GM18868 (cell line): ENCODE results near the gene IFRD2.
"Not testable (repeated sequence)": the region's sequence is repeated elsewhere in the genome, so short reads cannot be mapped to it uniquely, and the experiment has no call there.

Experiments
- ATAC-seq: cut with Tn5 transposase; IDR thresholded peaks from one replicate; pipeline ENCODE4 v1.9.1; 2021; ENCODE audit warnings: mild to moderate bottlenecking, moderate library complexity; ENCODE audit not compliant: unreplicated experiment

The IFRD2 gene

DNA sequence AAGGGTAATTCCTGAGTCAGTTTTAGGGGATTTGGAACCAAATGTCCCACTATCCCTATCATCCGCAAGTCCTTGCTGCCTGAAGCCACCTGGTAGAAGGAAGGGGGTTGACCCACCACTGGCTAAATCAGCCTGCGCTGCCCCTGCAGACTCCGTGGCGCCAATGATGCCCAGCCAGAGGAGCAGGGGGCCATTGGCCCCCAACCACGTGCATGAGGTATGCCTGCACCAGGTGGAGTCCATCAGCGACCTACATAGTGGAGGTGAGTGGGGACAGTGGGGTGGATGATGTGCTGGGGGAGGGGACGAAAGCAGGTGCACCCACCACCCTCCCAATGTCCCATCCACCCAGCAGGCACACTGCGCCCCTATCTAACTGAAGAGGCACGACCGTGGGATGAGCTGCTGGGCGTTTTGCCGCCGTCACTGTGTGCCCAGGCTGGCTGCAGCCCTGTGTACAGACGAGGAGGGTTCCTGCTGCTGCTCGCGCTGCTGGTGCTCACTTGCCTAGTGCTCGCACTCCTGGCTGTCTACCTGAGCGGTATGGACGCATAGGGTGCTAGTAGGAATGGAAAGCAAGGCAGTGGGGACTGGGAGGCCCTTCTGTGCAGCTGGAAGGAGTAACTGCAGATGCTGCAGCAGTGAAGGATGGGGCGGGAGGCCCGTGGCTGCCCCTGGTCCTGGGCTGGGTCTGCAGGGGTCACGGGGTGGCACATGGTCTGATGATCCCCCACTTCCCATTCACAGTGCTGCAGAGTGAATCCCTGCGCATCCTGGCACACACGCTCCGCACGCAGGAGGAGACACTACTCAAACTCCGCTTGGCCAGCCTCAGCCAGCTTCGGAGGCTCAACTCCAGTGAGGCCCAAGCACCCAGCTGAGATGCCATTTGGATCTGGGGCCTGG, 5.7 kb downstream of the IFRD2 start:
- no peak for ATAC-seq

DNA sequence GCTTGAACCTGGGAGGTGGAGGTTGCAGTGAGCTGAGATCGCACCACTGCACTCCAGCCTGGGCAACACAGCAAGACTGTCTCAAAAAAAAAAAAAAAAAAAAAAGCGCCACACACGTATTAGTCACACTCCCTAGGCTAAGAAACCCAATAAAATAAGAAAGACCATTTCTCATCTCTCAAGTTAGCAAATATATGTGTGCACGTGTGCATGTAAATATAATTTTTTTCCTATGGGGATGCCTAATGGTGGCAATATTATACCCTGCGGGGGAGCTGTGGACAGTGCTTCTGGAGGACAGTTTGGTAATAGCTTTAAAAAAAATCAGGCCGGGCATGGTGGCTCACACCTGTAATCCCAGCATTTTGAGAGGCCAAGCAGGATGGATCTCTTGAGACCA, 8.1 kb downstream of the IFRD2 start:
- not testable (repeated sequence) for ATAC-seq

DNA sequence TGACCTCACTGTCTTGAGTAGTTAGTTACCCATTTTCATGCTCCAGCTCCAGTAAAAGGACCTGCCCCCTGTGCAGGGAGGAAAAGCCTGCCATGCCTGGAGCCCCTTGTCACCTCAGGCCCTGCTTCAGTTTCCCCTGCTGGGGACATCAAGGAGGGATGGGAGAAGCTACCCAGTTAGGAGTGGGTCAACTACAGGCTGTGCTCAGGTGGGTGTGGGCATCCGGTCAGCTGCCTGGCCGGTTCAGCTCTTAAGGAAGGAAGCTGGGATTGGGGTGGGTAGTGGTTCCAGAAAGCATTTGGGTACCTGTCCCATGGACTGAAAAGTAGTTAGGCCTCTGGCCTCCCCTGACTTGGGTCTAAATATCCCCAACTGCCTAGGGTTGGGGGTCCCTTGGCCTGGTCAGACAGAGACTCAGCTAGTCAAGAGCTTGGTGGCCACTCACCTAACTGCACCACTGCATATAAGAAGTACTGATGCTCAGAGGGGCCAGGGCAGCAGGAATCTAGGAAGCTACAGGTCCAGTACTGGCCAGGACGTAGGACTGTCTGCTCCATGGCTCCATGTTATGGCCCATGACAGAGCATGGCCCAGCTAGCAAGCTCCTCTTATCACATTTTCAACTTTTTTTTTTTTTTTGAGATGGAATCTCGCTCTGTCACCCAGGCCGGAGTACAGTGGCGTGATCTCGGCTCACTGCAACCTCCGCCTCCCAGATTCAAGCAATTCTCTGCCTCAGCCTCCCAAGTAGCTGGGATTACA, 12.8 kb downstream of the IFRD2 start:
- ATAC-seq: no peak

GRCh38 chr3:50278880-50279224, 13.4 kb downstream of the IFRD2 start, which contains the start of gene LSMEM2:
Gene LSMEM2, plus strand, starts transcription at chr3:50279087. Its CDS starts 27 bp downstream, at chr3:50279114.
- ATAC-seq: no peak

- ATAC-seq: no peak
These were observed 13.9 kb downstream of the IFRD2 start for GRCh38 chr3:50278123-50278879.

- no peak for ATAC-seq
These were observed 15.5 kb downstream of the IFRD2 start for GRCh38 chr3:50276762-50277101.

DNA sequence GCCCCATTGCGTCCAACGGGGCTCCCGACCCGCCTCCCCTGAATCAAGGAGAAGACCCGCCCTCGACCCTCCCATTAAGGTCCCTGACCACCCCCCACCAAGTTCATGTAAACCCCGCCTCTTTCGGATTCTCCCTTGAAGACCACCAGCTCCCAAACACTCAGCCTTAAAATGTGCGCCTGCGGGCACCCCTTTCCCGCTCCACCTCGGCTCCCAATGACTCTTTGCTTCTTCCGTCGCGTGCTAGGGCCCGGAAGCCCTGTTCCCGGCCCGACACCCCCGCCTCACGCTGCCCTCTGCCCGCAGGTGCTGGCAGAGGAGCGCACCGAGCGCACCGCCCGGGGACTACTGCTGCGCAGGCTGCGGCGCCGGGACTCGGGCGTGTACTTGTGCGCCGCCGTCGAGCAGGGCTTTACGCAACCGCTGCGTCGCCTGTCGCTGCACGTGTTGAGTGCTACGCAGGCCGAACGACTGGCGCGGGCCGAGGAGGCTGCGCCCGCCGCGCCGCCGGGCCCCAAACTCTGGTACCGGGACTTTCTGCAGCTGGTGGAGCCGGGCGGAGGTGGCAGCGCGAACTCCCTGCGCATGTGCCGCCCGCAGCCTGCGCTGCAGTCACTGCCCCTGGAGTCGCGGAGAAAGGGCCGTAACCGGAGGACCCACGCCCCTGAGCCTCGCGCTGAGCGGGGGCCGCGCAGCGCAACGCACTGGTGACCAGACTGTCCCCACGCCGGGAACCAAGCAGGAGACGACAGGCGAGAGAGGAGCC, 16.1 kb downstream of the IFRD2 start:
- ATAC-seq: no peak

- no peak for ATAC-seq
These were observed 16.9 kb downstream of the IFRD2 start for GRCh38 chr3:50275141-50275995.

GRCh38 chr3:50274371-50275104, 17.7 kb downstream of the IFRD2 start:
- ATAC-seq: no peak

DNA sequence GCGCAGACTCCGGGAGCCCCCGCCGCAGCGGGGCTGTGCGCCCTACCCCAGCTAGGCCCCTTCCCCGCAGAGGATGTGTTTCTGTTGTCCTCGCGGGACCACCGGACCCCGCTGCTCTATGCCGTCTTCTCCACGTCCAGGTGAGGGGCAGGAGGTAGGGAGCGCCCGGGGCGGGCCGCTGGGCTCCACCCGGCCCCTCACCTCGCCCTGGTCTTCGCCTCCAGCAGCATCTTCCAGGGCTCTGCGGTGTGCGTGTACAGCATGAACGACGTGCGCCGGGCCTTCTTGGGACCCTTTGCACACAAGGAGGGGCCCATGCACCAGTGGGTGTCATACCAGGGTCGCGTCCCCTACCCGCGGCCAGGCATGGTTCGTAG, 18.6 kb downstream of the IFRD2 start:
- no peak for ATAC-seq

GRCh38 chr3:50272911-50273688, 19.1 kb downstream of the IFRD2 start:
- peak; percentile 90 for ATAC-seq

GRCh38 chr3:50272538-50272910, 19.7 kb downstream of the IFRD2 start:
- not testable (repeated sequence) for ATAC-seq

DNA sequence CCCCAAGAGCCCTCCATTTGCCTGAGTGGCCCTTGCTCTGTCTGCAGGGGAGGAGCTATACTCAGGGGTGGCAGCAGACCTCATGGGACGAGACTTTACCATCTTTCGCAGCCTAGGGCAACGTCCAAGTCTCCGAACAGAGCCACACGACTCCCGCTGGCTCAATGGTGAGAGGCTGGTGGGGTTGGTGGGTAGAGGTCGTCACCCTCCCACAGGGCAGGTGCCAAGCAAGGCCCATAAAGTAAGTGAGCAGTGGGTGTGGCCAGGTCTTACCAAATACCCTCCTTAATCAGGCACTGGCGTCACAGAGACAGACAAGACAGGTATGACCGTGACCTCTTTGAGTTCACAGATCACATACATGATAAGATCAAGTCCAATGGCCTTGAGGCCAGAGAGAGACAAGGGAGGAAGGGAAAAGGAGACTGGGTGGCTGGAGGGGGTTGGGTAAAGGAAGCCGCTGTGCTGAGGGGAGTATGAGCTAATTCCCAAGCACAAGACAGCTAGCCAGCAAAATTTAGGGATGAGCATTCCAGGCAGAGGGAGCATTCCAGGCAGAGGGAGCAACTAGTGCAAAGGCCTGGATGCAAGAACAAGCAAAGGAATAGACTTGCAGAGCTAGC, 20.8 kb downstream of the IFRD2 start:
- no peak for ATAC-seq

GRCh38 chr3:50270422-50271224, 21.6 kb downstream of the IFRD2 start:
- ATAC-seq: no peak

GRCh38 chr3:50269977-50270413, 22.2 kb downstream of the IFRD2 start:
- no peak for ATAC-seq

DNA sequence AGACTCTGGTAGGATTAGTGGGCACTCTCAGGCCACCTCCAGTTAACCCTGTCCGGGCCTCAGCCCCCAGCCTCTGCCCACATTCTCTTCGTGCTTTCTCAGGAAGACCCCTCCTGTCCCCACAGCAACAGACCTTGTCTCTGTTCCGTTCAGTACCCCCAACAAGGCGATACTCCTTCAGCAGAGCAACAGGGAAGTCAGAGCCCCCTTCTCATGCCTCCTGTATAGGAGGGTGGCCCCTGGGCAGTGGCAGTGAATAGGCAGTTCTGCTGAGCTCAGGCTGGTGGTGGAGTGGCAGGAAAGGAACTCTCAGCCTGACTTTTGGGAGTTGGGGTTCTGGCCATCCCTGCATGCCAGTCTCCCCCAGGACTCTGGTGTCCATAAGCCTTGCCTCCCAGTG, 22.8 kb downstream of the IFRD2 start:
- no peak for ATAC-seq
